Measurements from ENCODE around the gene DPP10.
A peak's percentile ranks its signal among the peaks of the same experiment; 100 is the strongest.

Gene DPP10

DNA sequence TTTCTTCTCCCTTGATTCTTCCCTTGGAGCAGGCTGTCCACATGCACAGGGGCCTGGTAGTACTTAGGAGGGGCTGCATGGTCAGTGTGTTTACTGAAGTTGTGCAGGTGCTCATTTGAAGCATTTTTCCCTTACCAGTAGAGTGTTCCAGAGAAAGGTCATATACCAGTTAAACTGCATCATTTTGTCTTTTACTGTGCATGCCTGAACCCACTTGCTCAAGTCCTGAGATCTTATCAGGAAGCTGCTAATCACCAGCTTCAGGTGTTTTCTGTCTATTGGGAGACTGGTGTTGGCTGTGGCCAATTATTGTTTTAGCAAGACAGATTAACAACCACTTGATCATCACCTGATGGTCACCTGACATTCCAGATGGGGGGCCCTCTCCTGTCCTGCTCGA is 676.6 kb downstream of the DPP10 start:
- H3K27ac ChIP-seq: no peak overlapping the region
- no peak for TF ChIP-seq ZFX (IDR thresholded peaks at IDR 0.05; ENCODE audit: borderline replicate concordance)
- TF ChIP-seq, protein P1, sequence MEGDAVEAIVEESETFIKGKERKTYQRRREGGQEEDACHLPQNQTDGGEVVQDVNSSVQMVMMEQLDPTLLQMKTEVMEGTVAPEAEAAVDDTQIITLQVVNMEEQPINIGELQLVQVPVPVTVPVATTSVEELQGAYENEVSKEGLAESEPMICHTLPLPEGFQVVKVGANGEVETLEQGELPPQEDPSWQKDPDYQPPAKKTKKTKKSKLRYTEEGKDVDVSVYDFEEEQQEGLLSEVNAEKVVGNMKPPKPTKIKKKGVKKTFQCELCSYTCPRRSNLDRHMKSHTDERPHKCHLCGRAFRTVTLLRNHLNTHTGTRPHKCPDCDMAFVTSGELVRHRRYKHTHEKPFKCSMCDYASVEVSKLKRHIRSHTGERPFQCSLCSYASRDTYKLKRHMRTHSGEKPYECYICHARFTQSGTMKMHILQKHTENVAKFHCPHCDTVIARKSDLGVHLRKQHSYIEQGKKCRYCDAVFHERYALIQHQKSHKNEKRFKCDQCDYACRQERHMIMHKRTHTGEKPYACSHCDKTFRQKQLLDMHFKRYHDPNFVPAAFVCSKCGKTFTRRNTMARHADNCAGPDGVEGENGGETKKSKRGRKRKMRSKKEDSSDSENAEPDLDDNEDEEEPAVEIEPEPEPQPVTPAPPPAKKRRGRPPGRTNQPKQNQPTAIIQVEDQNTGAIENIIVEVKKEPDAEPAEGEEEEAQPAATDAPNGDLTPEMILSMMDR (IDR thresholded peaks at IDR 0.05): no peak

DNA sequence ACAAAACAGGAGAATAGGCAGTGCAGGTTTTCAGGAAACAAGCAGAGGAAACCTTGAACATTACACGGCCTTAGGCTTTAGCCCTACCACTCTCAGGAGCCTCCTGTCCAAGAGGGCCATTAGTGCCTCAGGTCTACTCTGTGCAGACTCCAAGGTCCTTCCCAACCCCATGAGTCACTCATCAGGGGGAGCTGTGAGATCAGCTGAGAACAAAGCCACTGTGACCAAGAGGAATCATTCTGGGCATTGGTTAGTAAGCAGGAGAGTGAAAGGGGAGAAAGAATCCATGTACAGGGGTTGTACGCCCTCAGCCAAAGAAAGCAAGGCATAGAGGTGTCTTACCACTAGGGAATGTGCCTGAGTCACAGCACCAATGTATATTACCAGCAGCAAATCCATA is 680.3 kb downstream of the DPP10 start:
- no peak for TF ChIP-seq ZFX (IDR thresholded peaks at IDR 0.05; ENCODE audit: borderline replicate concordance)
- TF ChIP-seq, protein P1 (IDR thresholded peaks at IDR 0.05): no peak
- H3K27ac ChIP-seq: no peak overlapping the region

DNA sequence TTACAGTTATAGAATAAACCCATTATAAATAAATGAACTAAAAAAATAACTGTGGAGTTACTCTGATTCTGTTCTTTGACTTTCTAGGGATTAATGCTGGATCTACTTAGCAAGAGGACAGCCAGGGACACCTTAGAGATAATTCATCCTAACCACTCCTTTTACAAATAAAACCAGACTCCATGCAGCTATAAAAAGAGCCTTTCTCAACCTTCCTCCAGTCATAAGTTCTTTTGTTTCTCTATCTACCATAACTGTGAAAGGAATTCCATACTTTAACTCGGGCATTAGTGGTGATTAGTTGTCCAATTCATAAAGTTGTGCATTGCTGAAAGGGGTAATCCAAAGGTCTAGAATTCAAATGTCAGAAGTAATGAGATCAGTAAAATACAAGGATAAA is 682.4 kb downstream of the DPP10 start:
- TF ChIP-seq, protein P1 (IDR thresholded peaks at IDR 0.05): no peak
- TF ChIP-seq ZFX (IDR thresholded peaks at IDR 0.05; ENCODE audit: borderline replicate concordance): no peak
- H3K27ac ChIP-seq: no peak overlapping the region

DNA sequence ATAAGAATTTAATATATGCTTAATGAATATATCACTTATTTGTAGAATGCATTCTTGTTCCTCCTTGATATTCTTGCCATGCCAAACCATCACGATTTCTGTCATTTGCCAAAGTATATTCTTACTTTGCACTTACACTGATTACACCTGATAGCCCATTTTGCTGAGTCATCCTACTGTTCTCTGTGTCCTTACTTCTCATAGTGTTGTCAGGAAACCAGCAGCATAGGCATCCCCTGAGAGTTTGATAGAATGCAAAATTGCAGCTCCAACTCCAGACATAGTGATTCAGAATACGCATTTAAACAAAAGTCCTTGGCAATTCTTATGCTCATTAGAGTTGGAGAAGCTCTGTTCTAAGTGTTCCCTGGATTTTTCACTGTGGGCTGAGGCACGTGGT is 687.1 kb downstream of the DPP10 start:
- H3K27ac ChIP-seq: no peak overlapping the region
- no peak for TF ChIP-seq ZFX (IDR thresholded peaks at IDR 0.05; ENCODE audit: borderline replicate concordance)
- TF ChIP-seq, protein P1 (IDR thresholded peaks at IDR 0.05): no peak

DNA sequence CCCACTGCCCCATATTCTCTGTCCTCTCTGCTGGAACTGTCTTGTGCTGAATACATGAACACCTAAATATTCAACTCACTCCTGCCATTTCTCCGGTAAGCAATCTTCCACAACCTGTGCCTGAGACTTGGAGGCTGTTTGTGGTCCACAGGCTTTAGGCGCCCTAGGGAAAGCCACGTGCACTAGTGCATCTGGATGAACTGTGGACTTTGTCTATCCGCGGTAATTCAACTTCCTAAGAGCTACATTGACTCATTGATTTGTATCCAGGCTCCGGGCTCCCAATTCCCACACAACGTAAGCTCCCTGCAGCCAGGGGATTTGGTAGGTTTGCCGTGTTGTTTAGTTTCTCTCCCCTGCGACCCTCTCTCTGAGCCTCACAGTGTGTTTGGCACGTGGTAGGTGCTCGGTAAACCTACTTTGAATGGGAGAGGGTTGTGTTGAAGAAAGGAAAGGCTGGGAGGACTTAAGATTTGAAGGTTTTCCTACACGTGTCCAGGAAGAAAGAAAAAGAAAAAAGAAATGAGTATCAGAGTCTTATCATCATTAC is 718.2 kb downstream of the DPP10 start:
- TF ChIP-seq ZFX (IDR thresholded peaks at IDR 0.05; ENCODE audit: borderline replicate concordance): no peak
- TF ChIP-seq, protein P1 (IDR thresholded peaks at IDR 0.05): no peak
- peak overlapping the region; percentile 72 for H3K27ac ChIP-seq

DNA sequence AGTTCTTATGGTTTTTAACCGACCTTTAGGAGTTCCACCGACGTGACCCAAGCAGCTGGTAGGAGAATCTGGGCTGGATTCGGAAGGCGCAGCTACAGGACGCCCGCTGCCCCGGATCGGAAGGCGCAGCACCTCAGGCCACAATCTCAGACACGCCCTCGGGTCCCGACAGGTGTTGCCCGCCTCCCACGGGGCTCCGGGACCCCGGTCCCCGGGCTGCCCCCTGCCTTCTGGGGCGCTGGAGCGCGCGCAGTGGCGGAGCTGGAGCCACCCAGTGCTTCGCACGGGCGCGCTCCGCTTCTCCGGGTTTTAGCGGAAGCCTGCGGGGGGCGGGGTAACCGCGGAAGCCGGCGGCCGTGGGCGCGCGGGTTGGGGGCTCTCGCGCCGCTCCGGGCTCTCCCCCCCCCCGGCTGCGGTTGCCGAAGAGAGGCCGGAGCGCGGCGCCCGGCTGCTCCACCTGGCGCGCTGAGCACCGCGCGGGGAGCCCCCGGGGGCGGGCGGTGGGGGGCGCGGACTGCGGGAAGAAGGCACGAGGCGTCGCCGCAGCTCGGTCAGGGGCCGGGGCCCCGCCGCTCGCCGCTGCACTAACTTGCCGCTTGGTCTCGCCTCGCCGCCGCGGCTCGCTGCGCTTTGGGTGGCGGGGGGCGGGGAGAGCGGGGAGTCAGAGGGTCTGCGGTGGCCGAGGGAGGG is 718.8 kb downstream of the DPP10 start:
- TF ChIP-seq ZFX (IDR thresholded peaks at IDR 0.05; ENCODE audit: borderline replicate concordance): no peak
- TF ChIP-seq, protein P1 (IDR thresholded peaks at IDR 0.05): no peak
- H3K27ac ChIP-seq: peak overlapping the region; percentile 72

DNA sequence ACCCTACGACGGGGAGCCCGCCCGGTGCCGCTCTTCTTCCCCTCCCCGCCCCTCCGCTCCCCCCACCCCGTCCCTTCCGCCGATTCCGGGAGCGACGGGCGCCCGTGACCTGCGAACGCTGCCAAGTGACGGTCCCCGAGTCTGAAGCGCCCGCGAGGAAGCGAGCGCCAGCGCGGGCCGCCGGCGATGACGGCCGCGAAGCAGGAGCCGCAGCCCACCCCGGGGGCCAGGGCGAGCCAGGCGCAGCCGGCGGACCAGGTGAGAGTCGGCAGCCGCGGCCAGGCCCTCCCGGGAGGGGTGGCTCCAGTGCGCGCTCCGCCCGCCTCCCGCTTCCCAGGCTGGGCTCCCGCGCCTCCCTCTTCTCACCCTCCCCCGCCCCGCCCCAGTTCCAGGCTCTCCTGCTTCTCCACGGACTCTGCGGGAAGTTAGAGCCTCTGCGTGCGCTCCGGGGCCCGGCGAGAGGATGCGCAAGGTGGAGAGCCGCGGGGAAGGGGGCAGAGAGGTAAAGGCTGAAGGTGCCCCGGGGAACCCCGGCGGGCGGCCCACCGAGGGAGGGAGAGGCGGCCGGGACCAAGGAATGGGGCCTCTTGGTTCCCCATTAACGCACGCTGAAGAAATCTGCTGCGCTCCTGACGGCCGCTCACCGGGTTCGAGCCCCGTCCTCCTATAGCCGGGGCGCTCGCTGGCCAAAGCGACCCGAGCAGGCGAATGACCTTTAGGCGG is 719.5 kb downstream of the DPP10 start:
- peak overlapping the region; percentile 72 for H3K27ac ChIP-seq
- TF ChIP-seq, protein P1 (IDR thresholded peaks at IDR 0.05): no peak
- no peak for TF ChIP-seq ZFX (IDR thresholded peaks at IDR 0.05; ENCODE audit: borderline replicate concordance)

Measured in 22Rv1 (cell line).